Neural progenitor cell (in vitro differentiated cells): ENCODE measurements around the gene PODNL1.

ENCODE experiments used
- EZH2 ChIP-seq: fragments of 200-600 bp; sonication (generic); IDR thresholded peaks from 2 replicates; pipeline ENCODE4 v1.6.1; 2017; ENCODE audit warnings: antibody characterized with exemption, mild to moderate bottlenecking, moderate library complexity
- EZH2phosphoT487 ChIP-seq: fragments of 200-600 bp; sonication (generic); IDR thresholded peaks from 2 replicates; pipeline ENCODE4 v1.6.1; 2017; ENCODE audit warnings: antibody characterized with exemption
- TF ChIP-seq, protein P1 (sequence below): fragments of 200-600 bp; sonication (generic); IDR thresholded peaks from 2 replicates; pipeline ENCODE4 v1.5.1; 2017; ENCODE audit warnings: antibody characterized with exemption, mild to moderate bottlenecking

DNA sequence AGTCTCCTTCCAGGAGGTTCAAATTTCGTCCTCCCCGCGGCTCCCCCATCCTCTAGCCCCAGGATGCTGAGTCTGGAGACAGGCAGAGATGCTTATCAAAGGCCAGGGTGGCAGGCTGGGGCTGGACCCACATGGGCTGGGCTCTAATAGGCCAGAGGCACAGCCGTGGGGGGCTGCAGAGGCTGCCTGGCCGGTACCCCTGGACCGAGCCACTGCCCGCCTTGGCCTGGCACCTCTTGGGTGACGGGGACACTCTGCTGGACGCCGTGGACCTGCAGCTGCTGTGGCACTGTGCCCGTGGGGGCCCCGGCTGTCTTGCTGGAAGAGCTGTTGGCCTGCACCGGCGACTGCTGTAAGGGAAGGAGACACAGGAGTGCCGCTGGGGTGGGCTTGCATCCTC, 42.1 kb upstream of the PODNL1 start:
- TF ChIP-seq, protein P1, sequence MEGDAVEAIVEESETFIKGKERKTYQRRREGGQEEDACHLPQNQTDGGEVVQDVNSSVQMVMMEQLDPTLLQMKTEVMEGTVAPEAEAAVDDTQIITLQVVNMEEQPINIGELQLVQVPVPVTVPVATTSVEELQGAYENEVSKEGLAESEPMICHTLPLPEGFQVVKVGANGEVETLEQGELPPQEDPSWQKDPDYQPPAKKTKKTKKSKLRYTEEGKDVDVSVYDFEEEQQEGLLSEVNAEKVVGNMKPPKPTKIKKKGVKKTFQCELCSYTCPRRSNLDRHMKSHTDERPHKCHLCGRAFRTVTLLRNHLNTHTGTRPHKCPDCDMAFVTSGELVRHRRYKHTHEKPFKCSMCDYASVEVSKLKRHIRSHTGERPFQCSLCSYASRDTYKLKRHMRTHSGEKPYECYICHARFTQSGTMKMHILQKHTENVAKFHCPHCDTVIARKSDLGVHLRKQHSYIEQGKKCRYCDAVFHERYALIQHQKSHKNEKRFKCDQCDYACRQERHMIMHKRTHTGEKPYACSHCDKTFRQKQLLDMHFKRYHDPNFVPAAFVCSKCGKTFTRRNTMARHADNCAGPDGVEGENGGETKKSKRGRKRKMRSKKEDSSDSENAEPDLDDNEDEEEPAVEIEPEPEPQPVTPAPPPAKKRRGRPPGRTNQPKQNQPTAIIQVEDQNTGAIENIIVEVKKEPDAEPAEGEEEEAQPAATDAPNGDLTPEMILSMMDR: no peak
- TF ChIP-seq EZH2 (no peak), EZH2phosphoT487 (no peak)
